ENCODE data around the gene LANCL1. TPM values are rescaled to one million over a fixed set of nuclear protein-coding genes. Genes with fewer than 3 reads are reported as not detected.

Gene LANCL1
- 29.4 and 32.9 TPM in 2 replicates for total RNA-seq

- peak; percentile 54 for DNase-seq (ENCODE audit: low read depth, low spot score)
Measured at GRCh38 chr2:210476194-210477128, at the start of gene LANCL1. Gene LANCL1 (minus strand): TSS chr2:210476759. CDS start chr2:210476396, 363 bp downstream.

DNA sequence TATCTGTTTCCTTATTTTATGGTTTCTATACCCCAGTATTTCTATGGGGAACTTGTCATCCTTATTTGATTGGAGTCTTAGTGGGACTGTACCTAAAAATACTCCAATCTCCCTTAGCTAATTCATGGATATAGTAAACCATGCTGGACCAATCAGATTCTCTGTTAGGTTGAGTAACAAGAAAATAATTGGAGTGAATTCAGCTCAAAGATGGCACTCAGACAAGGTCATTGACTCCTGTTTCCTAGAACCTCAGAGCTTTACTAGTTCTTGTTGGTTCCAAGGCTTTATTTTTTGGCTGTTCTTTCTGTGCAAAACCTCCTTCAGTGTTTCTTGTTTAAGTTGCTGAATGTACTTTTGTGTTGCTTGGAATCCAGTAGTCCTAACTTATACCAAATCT lies 48.0 kb upstream of the LANCL1 start:
- DNase-seq (ENCODE audit: low read depth, low spot score), result no peak

DNA sequence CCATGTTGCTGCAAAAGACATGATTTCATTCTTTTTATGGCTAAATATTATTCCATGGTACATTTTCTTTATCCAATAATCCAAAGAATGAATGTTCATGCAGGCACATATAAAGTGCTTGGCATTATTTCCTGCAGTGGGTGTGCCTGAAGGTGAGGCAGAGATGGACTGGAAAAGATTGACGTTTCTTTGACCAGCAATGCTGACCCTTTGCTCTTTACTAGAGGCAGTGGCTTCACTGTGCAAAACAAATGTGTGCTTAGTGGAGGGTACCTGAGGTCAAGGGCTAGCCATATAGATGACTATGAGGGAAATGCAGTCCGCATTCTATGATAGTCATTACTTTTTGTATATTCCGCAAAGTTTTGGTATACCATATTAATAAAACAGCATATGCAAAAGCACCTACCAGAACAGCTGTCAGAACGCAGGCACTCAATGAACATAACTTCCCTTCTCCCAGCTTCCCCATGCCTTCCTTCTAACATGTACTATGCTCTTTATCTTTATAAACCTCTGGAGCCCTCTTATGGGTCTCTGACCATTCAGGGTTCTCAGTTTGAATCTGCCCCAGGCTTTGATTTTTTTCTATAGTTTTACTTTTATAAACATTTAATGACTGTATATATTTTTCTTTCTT lies 47.2 kb upstream of the LANCL1 start:
- DNase-seq (ENCODE audit: low read depth, low spot score), result no peak

DNA sequence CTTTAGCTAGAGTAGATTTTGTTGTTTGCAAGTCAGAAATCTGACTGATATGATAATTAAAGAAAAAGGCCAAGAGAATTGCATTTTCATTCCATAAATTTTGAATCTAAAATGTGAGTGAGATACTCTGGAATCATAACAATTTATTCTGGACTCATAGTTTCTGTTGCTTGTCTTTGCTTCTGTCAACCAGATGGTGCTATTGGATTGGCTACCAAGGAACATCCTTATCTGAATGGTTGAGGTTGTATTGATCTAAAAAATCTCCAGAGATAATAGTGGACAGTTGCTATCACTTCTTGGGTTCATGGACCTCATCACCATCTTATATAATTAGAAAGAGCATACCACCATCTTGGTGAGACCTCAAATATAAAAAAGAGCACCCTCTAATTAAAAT lies 45.8 kb upstream of the LANCL1 start:
- no peak for DNase-seq (ENCODE audit: low read depth, low spot score)

DNA sequence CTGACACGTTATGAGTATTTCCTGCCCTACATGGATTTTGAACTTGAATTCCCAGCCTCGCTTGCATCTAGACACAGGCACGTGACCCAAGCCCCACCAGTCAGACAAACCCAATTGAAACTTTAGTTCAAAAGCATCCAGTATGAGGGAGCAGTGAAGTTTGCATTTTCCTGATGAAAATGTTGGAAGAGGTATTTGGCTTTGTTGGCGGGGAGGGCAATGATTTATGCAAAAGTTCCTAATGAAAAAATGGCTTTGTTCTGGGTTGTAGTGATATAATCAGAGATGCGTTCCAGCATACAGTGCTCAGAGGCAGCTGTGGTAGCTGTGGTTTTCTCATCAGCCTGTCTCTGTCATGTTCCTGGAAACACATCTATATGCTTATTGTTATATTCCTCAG lies 43.0 kb upstream of the LANCL1 start:
- no peak for DNase-seq (ENCODE audit: low read depth, low spot score)

- DNase-seq (ENCODE audit: low read depth, low spot score), result no peak
Measured at GRCh38 chr2:210517264-210517663, 40.7 kb upstream of the LANCL1 start.

DNA sequence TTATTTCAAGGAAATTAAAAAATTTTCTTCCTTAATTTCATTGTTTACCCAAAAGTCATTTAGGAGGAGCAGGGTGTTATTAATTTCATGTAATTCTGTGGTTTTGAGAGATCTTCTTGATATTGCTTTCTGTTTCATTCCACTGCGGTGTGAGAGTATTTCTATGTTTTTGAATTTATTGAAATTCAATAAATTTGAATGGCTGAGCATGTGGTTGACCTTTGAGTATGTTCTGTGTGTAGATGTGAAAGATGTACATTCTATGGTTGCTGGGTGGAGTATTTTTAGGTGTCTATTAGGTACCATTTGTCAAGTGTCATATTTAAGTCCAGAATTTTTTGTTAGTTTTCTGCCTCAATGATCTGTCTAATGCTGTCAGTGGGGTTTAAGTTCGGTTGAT lies 39.4 kb upstream of the LANCL1 start:
- DNase-seq (ENCODE audit: low read depth, low spot score), result no peak

- DNase-seq (ENCODE audit: low read depth, low spot score), result no peak
Measured at GRCh38 chr2:210503725-210504191, 27.2 kb upstream of the LANCL1 start.

DNA sequence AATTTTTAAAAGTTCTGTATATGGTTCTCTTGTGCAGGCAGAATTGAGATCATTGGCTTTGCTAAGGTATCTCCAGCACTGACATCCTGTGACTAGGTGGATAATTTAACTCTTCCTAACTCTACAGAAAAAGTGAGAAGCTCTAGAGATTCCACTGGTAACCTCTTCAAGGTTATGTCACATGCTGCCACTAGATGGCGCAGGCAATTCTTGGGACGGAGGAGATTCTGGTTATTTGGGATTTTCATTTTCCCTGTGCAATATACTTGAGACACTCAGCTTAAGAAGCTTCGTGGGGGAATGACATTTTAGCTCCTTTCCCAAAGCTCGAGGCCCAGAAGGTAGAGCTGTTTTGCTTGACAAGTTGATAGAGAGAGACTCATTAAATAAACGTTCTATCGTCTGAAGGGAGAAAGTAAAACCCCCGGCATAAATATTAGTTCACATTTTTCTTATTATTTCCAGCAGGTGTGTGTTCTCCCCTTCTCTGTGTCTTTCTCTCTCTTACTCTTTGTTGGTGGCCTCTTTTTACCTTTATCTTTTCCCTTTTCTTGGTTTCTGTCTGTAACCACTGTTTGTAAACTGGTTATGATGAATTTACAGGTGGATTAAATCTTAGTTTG lies 26.6 kb upstream of the LANCL1 start:
- DNase-seq (ENCODE audit: low read depth, low spot score), result no peak

GRCh38 chr2:210496512-210496911 lies 20.0 kb upstream of the LANCL1 start:
- no peak for DNase-seq (ENCODE audit: low read depth, low spot score)

DNA sequence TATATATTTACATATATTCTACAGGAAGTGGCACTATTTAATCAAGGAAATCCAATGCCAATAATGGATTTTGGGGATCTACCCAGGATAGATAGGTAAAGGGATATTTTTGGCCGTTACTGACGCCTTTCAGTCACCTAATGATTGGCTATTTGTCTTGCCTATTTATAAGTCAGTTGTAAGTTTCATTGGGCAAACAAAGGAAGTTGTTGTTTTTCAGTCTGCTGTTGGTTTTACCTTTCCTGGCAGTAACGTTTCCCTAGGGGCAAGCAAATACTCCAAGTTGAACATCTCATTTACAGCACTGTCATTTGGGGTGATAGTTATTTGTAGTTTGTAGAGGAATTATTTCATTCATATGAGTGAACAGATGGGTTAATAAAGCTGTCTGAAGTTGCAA lies 17.0 kb upstream of the LANCL1 start:
- DNase-seq (ENCODE audit: low read depth, low spot score), result no peak

- no peak for DNase-seq (ENCODE audit: low read depth, low spot score)
Measured at GRCh38 chr2:210481601-210482175, 5.1 kb upstream of the LANCL1 start.

- no peak for DNase-seq (ENCODE audit: low read depth, low spot score)
Measured at GRCh38 chr2:210480764-210481163, 4.2 kb upstream of the LANCL1 start.

DNA sequence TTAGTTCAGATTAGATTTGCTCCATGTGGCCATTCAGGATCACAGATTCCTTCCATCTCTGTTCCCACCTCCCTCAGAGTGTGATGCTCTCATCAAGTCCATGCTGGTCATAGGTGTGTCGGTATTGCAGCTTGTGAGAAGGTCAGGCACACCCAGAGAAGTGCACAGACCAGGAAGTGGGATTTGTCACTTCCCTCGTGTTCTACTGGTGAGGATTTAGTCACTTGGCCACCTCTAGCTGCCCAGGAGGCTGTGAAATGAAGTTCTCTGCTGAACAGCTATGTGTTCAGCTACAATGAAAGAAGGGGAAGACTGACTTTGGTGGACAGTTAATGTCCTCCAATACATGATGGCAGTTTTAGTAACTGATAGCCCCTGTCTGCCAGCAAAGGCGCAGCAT lies 3.5 kb upstream of the LANCL1 start:
- no peak for DNase-seq (ENCODE audit: low read depth, low spot score)

- DNase-seq (ENCODE audit: low read depth, low spot score), result no peak
Measured at GRCh38 chr2:210478661-210479060, 2.1 kb upstream of the LANCL1 start.

DNA sequence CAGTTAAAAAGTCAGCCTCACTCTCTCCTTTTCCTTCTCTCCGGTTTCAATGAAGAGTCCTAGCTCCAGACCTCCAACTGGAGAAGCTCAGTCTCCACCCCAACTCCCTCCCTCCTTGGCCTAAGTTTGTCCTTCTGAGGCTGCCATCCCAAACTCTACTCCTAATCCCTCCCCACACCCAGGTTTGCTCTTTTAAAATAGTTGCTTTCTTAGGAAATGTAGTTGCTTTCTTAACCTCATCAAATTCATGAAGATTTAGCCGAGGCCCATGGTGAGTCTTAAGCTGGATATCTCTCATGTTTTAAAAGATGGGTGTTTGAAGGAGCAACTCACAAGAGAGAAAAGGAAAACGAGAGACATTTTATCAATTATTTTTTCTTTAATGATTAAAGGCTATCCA lies 937 bp upstream of the LANCL1 start:
- no peak for DNase-seq (ENCODE audit: low read depth, low spot score)

- DNase-seq (ENCODE audit: low read depth, low spot score), result no peak
Measured at GRCh38 chr2:210475706-210476105, 853 bp downstream of the LANCL1 start.

DNA sequence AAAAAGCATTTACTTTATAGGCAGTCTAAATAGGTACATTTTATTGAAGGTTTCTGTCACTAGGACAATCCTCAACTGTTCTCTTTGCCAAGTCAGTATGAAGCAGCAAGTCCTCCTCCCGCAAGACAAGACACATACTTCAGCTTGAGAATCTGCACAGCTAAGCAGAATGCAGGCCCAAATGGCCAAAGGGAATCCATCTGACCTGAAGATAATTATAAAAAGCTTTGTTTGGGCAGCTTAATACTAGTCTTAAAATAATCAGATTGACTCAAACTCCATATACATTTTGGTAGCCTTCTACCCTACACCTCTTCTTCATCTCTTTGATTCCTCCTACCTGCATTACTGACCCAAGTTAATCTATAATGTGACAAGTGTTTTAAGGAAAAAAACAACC lies 1.8 kb downstream of the LANCL1 start:
- DNase-seq (ENCODE audit: low read depth, low spot score), result no peak

DNA sequence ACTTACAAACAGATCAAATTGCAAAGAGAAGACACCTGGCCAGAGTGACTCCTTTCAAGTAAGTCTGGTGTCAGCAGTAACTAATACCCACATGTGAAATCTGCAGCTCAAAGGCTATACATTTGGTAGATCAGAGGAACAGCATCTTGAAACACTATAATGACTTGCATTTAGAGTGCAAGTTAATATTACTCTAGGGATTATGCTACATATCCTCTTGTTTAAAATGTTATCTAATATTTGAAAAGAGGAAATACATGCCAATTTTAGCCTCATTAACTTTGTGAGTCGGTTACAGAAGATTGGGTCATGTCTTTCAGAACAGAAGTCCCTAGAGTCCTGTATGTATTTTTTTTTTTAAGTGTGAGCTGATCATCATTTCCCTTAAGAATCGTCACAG lies 15.2 kb downstream of the LANCL1 start:
- no peak for DNase-seq (ENCODE audit: low read depth, low spot score)

DNA sequence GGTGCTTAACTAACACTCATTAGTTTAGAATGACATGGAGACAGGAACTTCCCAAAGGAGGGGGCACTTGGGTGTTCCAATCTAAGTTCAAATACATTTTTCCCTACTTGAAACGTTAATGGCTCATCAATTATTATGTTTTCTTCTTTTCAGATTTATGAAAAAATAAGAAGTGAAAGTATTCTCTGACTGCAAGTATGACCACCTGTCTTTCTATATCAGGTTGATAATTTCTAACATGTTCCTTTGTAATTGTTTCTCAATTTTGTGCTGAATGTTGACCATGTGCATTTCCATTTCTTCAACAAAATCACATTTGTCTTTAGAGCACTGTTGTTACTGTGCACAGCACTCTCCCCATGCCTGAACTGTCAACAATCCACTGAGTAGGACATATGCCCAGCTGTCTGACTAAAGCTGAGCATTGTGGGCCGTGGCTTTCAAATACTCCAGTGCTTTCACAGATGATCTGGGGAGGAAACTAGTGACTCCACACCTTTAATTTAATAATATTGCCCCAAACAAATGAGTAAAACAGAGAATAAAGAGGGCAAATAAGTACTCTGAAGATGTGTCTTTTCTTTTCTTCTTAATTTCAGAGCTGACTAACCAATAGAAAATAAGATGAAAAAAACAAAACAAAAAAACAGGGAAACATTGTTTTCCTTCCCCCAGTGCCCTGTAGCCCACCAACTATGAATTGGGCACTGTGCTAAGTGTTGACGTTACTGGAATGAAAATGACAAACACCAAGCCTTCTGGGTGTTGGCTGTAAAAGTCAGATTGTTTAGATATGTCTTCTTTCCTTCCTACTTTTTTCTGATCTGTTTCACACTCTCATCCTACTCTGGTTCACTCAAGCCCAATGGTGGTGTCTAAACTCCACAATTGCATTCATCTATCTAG lies 16.0 kb downstream of the LANCL1 start:
- DNase-seq (ENCODE audit: low read depth, low spot score), result no peak

DNA sequence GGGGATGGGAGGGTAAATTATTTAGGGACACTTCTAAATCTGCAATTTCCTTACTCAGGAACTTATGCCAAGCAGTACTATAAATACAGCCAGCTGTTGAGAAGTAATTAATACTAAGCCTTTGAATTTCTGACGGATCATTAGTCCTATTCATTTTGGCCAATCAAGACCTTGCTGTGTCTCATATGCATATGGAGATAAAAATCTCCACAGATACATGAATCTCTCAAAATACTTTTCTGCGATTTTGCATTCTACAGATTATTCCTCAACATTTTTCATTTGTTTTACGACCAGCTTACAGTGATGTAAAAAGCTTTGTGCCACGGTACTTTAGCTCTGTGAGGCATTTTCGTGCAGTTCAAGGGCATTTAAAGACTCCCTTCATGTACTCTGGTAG lies 16.7 kb downstream of the LANCL1 start:
- no peak for DNase-seq (ENCODE audit: low read depth, low spot score)

Data from pulmonary artery endothelial cell (primary cell).